AG20443 (cell line): Measurements from ENCODE around the gene LCN10.
"Not testable (repeated sequence)": the region's sequence is repeated elsewhere in the genome, so short reads cannot be mapped to it uniquely, and the experiment has no call there.

Source experiments
- DNase-seq: peaks from one replicate; pipeline ENCODE4 v3.0.0; 2012; ENCODE audit warnings: low spot score, mixed read lengths

Gene LCN10

DNA sequence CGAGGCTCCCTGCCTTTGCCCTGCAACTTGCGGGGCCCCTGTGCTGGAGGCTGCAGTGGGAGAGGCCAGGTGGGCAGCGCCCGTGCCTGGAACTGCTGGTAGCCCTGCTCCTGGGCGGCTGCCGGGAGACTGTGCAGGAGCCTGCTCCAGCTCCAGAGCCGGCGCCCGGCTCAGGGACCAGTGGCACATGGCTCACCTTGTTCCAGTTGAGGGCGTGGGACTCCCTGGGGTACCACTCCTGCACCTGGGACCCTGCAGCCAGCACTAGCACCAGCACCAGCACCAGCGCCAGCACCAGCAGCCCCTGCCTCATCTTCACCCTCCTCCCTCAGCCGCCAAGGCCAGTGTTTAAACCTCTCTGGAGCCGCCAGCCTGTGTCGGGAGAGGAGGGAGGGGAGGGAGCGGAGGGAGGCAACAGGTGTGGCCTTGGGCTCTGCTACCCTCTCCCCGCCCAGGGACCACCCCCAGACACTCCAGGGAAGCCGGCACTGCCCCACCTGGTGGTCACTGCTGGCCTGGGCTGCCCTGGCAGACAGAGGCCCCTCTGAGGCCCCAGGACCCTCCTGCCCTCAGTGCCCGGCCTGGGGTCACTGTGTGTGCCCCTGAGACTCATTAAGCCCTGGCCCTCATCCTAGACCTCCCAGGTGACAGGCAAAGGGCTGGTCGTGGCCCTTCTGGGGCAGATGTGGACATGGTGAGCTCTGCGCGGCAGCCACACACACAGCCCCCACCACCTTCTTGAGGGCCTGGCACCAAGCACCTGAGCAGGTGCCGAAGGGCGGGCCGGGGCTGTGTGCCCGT lies at the start of gene LCN10:
LCN10 (minus strand) TSS at position 350 of the 801 bp plus-strand sequence; CDS start at position 313, 37 bp downstream.
- no peak for DNase-seq

DNA sequence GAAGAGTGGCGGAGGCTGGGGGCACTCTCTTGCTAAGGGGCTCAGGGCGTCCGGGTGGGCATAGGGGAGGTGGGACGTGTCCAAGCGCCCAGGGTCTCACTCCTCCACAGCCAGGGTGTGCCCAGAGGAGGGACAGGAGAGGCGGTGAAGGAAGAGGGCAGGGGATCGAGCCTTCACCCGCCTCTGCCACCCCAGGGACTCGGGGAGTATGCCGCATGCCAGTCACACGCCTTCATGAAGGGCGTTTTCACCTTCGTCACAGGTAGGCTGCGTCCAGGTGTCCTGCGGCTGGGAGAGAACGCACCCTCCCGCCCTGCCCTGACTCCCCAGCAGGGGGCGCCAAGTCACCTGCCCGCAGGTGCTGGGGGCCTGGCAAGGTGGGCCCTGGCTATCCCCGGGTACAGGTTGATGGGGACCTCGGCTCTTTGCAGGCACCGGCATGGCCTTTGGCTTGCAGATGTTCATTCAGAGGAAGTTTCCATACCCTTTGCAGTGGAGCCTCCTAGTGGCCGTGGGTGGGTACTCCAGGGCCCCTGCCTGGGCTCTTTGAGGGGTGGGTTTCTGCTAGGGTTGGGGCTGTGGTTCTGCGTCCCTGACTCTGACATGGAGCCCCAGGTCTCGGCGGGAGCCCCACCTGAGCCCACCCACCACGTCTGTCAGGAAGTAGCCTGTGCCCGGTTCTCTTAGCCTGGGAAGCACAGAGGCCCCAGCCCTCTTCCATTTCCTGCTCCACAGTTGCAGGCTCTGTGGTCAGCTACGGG lies 49.0 kb upstream of the LCN10 start:
- DNase-seq: peak; percentile 41

DNA sequence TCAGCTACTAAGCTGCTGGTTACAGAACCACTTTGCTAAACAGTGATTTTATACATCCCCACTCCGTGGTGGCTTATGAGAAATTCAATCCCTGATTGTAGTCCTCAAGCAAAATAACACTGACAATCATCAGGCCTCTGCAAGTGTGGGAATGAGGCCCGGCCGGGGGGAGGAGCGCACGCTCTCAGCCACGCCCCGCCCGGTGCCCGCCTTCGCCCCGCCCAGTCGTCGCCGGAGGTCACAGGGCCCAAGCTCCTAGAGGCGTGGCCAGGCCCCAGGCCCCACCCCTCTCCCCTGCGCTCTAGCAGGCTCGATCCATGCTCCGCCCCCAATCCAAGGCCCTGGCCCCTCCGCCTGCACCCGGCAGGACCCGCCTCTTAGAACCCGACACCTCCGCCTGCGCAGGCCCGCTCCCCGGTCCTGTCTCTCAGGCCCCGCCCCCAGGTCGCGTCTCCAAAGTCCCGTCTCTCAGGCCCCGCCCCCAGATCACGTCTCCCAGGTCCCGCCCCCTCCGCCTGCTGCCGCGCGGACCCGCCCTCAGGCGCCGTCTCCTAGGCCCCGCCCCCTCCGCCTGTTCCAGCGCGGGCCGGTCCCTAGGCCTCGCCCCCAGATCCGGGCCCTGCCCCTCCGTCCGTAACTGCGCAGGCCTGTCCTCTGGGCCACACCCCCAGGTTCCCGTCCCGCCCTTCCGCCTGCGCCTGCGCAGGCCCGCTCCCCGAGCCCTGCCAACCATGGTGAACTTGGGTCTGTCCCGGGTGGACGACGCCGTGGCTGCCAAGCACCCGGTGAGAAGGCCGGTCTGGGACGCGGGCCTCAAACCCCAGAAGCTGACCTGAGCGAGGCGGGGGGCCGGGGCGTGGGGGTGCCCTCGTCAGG lies 48.1 kb upstream of the LCN10 start, which contains the start of gene TMEM141:
TMEM141 (plus strand) TSS at position 705 of the 876 bp plus-strand sequence; CDS start at position 732, 27 bp downstream.
- peak; percentile 100 for DNase-seq

DNA sequence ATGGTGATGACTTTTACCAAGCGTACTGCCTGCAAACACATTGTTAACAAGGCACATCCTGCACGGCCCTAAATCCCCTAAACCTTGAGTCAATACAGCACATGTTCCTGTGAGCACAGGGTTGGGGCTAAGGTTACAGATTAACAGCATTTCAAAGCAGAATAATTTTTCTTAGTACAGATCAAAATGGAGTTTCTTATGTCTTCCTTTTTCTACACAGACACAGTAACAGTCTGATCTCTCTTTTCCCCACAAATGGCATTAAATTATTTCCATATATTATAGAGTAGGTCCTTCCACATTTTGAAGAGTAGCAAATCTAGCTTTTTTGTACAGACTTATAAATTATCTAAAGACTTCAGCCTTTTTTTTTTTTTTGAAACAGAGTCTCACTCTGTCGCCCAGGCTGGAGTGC lies 46.8 kb upstream of the LCN10 start:
- DNase-seq: no peak

DNA sequence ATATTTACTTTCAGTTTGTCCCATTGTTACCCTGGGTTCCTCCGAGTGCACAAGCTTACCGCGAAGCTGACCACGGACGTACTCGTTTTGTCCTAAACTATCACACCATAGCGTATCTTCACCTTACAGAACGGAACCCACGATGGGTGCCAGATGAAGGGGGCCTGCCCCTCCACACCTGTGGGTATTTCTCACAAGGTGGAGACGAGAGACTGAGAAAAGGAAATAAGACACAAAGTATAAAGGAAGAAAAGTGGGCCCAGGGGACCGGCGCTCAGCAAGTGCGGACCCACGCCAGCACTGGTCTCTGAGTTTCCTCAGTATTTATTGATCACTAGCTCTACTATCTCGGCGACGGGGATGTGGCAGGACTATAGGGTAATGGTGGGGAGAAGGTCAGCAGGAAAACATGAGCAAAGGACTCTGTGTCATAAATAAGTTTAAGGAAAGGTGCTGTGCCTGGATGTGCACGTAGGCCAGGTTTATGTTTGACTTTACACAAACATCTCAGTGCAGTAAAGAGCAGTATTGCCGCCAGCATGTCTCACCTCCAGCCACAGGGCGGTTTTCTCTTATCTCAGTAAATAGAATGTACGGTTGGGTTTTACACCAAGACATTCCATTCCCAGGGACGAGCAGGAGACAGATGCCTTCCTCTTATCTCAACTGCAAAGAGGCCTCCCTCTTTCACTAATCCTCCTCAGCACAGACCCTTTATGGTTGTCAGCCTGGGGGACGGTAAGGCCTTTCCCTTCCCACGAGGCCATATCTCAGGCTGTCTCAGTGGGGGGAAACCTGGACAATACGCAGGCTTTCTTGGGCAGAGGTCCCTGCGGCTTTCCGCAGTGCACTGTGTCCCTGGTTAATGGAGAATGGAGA lies 46.1 kb upstream of the LCN10 start:
- DNase-seq: not testable (repeated sequence)

DNA sequence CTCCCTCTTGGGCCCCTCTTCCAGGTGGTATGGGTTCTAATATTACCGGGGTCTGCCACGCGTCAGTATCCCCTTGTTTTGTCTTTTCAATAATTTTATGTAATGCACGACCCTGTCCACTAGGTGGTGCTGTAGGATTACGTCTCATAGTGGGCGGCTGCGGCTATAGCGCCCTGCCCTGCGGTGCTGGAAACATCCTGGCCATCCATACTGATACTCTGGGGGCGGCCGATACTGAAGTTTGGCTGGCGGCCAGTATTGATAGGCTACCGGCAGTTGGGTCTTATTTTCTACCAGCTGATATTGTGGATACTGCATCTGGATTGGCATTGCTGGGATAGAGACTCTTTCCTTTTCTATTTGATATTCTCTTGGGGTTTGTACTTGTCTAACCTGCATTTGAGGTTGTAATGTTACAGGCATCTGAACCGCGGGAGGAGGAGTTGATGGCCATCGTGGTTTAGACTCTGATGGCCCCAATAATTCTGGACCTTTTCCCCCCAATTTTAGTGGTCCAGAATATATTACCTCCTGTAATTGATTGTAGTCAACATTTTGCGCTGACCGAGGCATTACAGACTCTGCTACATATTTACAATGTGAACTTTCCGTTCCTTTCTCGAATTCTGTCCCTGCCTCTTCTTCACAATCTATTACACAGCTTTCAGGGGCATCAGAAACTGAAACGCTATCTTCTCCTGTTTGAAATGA lies 45.1 kb upstream of the LCN10 start:
- DNase-seq: peak; percentile 67

DNA sequence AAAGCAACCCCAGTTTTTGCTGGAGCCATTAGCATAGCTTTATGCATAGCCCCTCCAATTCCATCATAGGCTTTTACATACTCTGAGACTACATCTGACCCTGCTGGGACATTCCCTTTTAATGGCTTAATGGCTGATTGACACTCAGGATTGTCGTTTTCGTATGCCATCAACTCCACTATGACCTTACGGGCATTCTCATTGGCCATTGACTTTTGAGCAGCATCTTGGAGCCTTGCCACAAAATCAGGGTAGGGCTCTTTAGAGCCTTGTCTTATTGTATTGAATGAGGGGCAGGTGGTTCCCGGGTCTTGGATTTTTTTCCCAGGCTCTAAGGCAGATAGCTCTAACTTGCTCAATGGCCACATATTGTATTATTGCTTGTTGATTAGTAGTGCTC lies 44.2 kb upstream of the LCN10 start:
- not testable (repeated sequence) for DNase-seq

DNA sequence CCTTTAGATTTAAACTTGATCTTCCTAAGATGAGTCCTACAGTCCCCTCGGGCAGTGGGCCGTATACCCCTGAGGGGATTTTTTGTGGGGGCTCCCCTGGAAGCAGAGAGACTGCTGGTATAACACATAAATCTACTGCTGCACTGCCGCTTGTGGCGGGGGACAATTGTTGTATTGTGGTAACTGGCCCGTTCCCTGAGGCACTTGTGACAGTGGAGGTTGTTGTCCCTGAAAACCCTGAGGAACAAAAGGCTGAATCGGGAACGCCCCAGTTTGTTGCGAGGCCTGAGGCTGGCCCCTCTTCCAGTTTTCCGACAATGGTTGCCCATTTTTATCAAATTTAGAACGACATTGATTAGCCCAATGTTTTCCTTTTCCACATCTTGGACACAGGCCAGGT lies 43.7 kb upstream of the LCN10 start:
- no peak for DNase-seq

DNA sequence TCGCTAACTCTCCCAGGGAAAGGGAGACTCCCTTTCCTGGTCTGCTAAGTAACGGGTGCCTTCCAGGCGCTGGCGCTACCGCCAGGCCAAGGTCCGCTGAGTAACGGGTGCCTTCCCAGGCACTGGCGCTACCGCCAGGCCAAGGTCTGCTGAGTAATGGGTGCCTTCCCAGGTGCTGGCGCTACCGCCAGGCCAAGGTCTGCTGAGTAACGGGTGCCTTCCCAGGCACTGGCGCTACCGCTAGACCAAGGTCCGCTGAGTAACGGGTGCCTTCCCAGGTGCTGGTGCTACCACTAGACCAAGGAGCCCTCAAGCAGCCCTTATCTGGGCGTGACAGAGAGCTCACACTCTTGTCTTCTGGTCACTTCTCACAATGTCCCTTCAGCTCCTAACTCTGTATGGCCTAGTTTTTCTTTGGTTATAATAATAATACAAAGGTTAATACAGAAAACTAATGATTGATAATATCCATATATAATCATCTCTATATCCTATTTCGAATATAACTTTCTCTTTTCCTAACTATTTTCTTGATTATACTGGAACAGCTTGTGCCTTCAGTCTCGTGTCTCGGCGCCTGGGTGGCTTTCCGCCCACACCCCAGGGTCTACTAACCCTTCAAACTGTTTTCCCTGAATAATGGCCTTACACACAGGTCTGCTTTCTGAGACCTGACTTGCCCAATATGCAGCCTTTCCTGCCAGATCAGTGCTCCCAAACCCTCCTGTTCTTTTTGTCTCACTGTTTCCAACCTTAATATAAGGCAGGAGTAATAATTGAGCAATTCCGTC lies 43.0 kb upstream of the LCN10 start:
- not testable (repeated sequence) for DNase-seq

DNA sequence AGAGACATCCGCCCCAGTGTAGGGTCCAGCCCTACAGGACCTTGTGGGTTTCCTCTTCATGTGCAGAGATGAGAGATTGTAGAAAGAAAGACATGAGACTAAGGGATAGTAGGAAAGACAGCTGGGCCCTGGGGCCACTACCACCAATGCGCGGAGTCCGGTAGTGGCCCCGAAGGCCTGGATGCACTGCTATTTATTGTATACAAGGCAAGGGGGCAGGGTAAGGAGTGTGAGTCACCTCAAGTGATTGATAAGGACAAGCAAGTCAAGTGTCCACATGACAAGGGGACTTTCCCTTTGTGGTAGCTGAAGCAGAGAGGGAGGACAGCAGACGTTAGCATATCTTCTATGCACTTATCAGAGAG lies 42.2 kb upstream of the LCN10 start:
- no peak for DNase-seq

DNA sequence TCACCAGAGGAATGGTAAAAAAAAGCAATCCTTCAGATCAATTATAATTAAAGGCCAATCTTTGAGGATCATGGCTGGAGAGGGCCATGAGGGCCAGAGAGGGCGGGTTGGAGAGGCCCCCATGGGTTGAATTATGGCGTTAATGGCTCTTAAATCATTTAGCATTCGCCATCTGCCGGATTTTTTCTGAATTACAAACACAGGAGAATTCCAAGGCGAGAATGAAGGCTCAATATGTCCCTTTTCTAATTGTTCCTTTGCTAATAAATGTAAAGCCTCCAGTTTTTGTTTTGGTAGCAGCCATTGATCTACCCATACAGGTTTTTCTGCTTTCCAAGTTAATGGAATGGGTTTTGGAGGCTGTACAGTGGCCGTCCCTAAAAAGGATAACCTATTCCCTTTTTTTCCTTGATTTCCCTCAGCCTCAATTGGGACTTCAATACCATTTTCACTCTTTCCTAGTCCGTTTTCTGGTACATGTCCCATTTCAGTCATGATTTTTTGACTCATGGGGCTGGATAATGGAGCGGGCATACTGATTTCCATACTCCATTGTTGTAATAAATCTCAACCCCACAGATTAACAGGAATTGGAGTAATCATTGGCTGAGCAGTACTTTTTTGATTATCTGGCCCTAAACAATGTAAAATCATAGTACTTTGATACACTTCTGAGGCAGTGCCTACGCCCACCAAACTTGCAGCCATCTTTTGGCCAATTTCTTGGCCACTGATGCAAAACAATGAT lies 41.7 kb upstream of the LCN10 start:
- peak; percentile 51 for DNase-seq

DNA sequence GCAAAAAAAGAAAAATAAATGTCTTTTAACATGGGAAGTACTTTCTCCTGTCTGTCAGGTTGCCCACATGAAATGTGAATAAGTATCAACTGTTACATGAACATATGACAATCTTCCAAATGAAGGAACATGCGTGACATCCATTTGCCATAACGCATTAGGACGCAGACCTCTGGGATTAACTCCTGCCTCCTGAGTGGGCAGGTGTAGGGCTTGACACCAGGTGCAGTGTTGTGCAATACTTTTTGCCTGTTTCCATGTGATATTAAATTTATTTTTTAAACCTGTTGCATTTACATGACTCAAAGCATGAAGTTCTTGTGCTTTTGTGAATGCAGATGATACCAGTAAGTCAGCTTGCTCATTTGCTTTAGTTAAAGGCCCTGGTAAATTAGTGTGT lies 39.7 kb upstream of the LCN10 start:
- DNase-seq: no peak

DNA sequence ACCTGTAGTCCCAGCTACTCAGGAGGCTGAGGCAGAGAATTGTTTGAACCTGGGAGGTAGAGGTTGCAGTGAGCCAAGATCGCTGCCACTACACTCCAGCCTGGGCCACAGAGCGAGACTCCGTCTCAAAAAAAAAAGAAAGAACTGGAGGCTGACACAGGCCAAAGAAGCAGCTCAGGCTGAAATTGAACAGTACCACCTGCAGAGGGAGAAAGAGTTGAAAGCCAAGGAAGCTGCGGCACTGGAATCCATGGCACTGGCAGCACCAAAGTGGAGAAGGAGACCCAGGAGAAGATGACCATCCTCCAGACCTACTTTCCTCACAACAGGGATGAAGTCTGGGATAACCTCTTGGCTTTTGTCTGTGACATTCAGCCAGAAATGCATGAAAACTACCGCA lies 37.1 kb upstream of the LCN10 start:
- no peak for DNase-seq

DNA sequence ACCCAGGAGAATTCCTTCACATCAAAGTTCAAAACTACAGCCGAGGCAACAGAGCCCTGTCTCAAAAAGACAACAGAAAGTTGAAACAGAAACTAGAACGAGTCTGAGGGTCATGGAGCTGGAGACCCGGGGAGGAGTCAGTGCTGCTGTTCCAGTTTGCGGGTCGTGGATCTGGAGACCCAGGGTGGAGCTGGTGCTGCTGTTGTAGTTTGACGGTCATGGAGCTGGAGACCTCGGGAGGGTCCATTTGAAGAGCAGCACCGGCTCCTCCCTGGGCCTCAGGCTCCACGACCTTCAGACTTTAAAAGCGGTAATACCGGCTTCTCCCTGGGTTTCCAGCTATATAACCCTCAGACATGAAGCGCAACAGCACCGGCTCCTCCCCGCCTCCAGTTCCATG lies 34.6 kb upstream of the LCN10 start:
- no peak for DNase-seq

DNA sequence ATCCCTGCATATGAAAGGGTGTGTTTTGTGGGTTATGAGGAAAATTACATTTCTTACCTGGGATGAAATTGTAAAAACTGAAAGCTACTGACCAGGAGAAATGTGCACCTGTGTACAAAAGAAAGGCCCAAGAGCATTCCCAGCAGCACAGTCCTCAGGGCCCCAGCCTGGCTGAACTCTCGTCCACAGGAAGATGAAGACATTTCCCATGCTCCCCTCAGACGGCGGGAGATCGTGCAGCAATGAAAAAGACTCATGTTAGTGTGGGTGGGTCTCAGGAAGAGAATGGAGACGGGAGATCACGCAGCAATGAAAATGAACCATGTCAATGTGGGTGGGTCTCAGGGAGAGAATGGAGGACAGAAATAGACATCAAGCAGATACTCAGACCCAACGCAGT lies 34.2 kb upstream of the LCN10 start:
- no peak for DNase-seq

DNA sequence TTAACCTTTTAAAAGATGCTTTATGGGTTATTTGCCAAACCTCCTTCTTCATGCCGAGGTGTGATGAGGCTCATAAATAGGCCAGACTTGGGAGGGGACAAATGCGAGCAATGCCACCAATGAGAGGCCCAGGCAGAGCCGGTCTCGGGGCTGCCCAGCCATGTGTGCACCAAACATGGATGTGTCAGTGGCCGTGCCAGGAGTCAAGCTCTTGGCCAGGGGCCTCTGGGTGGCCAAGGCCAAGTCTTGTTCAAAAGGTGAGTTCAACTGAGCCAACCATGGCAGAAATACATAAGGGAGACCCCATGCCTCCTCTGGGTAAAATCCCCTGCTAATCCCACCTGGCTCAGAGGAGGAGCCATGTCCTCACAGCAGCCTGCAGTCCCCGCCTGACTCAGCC lies 32.5 kb upstream of the LCN10 start:
- DNase-seq: no peak

DNA sequence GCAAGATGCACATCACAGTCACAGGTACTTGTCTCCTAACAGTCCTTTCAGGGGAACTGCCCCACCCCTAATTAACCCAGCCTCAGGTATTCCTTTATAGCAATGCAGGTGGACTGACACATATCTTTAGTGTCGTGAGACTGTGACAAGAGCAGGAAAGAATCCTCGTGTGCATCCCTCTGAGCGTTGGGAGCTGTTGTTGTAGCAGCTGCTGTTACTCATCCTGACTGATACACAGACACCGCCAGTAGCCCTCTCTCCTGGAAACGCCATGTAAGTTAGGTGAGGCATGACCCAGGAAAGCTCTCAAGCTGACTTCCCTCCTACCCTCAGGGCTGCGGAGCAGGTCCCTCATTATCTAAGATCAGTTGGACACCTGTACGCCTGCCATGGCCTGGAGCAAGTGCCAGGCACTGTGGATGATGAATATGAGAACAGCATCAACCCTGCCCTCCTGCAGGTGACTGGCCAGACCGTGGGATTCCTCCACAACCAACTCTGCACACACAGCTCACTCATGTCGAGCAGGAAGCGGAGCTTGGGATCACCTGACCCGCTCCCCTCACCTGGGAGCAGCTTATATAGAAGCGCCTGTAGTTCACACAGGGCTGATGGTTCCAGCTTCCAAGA lies 31.8 kb upstream of the LCN10 start:
- DNase-seq: no peak

DNA sequence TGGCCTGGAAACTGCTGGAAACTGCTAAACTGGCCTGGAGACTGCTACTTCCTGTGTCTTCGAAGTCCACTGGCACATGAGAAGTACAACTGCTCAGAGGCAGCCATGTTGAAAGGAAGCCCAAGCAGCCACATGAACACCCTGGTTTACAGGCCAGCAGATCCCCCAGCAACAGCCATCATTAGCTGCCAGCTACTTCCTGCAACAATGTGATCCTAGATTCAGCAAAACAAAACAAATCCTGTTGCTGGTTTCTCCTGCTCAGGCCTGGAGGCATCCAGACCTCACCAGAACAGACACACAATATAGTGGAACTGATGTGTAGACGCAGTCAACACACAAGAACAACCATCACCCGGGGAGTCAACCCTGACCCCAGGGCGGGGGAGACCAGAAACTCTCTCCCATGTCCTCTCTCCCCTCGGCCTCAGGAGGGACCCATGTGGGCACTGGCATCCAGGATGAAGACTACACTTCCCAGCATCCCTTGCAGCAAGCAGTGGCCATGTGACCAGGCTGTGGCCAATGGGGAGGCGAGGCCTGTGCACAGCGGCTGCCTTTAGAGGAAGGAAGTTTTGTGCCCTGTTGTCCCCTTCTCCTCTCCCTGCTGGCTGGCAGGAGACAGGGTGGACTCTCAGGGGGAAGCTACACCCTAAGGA lies 30.8 kb upstream of the LCN10 start:
- DNase-seq: peak; percentile 16
